NCI-H524 treated with DMSO at 0.1 percent for 48 hours (cell line): ENCODE measurements around the gene PIM1.

Experiments
- DNase-seq: peaks from one replicate; lab custom pipeline; 2025; lab: John Stamatoyannopoulos, UW

Gene PIM1

GRCh38 chr6:37222992-37223391 is 53.0 kb downstream of the PIM1 start:
- DNase-seq: no peak
